GM19397 (cell line): ENCODE measurements around the gene SH3BGR.
"Not testable (repeated sequence)": the region's sequence is repeated elsewhere in the genome, so short reads cannot be mapped to it uniquely, and the experiment has no call there.

ENCODE experiments used
- ATAC-seq: cut with Tn5 transposase; IDR thresholded peaks from one replicate; pipeline ENCODE4 v1.9.1; 2021; ENCODE audit warnings: mild to moderate bottlenecking, moderate library complexity; ENCODE audit not compliant: unreplicated experiment

Gene SH3BGR

GRCh38 chr21:39538453-39539042 lies 86.8 kb downstream of the SH3BGR start:
- no peak for ATAC-seq

DNA sequence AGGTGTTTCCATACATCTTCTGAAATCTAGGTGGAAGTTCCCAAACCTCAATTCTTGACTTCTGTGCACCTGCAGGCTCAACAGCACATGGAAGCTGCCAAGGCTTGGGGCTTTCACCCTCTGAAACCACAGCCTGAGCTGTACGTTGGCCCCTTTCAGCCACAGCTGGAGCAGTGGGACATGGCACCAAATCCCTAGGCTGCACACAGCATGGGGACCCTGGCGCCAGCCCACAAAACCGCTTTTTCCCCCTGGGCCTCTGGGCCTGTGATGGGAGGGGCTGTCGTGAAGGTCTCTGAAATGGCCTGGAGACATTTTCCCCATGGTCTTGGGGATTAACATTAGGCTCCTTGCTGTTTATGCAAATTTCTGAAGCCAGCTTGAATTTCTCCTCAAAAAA lies 88.6 kb downstream of the SH3BGR start:
- not testable (repeated sequence) for ATAC-seq

- ATAC-seq: no peak
These were observed 91.0 kb downstream of the SH3BGR start for GRCh38 chr21:39542736-39543135.

- ATAC-seq: no peak
These were observed 94.8 kb downstream of the SH3BGR start for GRCh38 chr21:39546522-39546921.

- no peak for ATAC-seq
These were observed 101.1 kb downstream of the SH3BGR start for GRCh38 chr21:39552856-39553255.

- no peak for ATAC-seq
These were observed 101.6 kb downstream of the SH3BGR start for GRCh38 chr21:39553331-39553730.

- ATAC-seq: no peak
These were observed 104.3 kb downstream of the SH3BGR start for GRCh38 chr21:39555911-39556590.

GRCh38 chr21:39559511-39559910 lies 107.7 kb downstream of the SH3BGR start:
- ATAC-seq: no peak

DNA sequence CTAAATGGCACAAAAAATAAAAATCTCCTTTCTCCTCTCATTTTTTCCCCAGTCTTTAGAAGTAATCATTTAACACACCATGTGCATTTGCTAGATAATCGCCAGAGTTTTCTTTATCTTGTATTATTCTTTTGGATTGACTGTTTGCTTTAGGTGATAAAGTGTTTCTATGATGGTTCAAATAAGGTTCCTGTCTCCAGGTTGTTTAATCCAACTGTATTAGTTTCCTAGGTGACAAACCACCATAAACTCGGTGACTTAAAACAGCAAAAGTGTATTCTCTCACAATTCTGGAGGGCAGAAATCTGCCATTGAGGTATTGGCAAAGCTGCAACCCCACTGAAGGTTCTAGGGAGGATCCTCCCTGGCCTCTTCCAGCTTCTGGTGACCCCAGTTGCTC lies 109.4 kb downstream of the SH3BGR start:
- ATAC-seq: no peak

DNA sequence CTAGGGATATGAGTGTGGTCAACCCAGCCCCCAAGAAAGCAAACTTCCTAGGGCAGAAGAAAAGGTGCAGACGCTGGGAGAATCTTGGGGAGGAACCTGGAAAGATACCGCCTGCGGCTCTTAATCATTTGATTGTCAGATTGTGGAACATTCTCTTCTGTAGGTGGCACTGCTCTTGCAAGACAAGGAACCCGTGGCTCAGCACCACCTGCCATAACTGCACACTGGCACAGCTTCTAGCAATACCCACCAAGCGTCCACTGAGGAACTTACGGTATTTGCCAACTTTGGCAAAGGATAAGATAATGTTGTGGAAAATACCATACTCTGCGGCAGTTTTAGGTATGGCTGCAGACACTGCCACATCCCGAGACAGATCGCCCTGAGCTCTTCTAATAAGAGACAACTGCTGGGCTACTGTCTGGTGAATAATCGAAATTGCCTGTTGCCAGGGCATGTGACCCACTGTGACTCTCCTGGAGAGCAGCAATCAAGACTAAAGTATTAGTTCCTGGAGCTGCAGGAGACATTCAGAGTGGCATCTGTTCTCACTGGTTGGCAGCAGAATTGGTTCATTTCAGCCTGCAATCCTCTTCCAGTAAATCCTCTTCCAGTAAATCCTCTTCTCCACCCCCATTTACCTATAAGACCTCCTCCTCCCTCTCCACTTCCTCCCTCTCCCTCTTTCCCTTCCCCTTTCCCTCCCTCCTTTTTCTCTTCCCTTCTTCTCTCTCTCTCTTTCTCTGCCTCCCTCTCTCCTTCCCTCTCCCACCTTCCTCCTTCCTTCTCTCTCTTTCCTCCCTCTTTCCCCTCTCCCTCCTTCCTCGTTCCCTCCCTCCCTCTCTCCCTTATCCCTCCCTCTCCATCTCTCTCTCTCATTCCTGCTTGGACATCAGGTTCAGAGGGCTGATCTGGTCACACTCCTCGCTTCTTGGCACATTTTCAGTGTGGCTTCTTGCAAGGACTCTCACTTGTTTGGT lies 111.3 kb downstream of the SH3BGR start:
- ATAC-seq: no peak

GRCh38 chr21:39564200-39564599 lies 112.4 kb downstream of the SH3BGR start:
- no peak for ATAC-seq
